PFSK-1 (cell line): Measurements from ENCODE around the gene MAGI1.

Experiments
- FOXP2 ChIP-seq: optimal IDR thresholded peaks from 2 replicates; pipeline ENCODE3; 2011; ENCODE audit warnings: borderline replicate concordance, control low read depth, inconsistent platforms; ENCODE audit not compliant: insufficient read depth; ENCODE audit errors: extremely low read length, extremely low read depth
- POLR2AphosphoS5 ChIP-seq: IDR thresholded peaks from 2 replicates; pipeline ENCODE4 v1.6.1; 2012; ENCODE audit warnings: low read depth, mild to moderate bottlenecking, control low read depth, low read length, moderate library complexity
- REST ChIP-seq, 2 experiments: IDR thresholded peaks; 2 replicates each; pipeline versions ENCODE4 v1.6.1 to v1.8.0; 2011 to 2012; ENCODE audit warnings: low read depth in 2 of 2, low read length in 2 of 2, control low read depth in 1 of 2, inconsistent platforms in 1 of 2, mild to moderate bottlenecking in 1 of 2, moderate library complexity in 1 of 2; ENCODE audit not compliant: insufficient read depth in 1 of 2
- SIN3A ChIP-seq: IDR thresholded peaks from 2 replicates; pipeline ENCODE4 v1.6.1; 2012; ENCODE audit warnings: mild to moderate bottlenecking, low read length, moderate library complexity, borderline replicate concordance; ENCODE audit not compliant: insufficient read depth
- TAF1 ChIP-seq: IDR thresholded peaks from 2 replicates; pipeline ENCODE4 v1.6.1; 2012; ENCODE audit warnings: low read length, control low read depth, borderline replicate concordance; ENCODE audit not compliant: insufficient read depth

MAGI1 gene

GRCh38 chr3:66075281-66075680 is 36.6 kb upstream of the MAGI1 start:
- TF ChIP-seq FOXP2: no peak
- TF ChIP-seq REST (IDR thresholded peaks at IDR 0.05; ENCODE audit: insufficient read depth in 1 of 2, low read depth in 2 of 2, low read length in 2 of 2): no peak
- no peak for TF ChIP-seq SIN3A
- TF ChIP-seq POLR2AphosphoS5: no peak
- TF ChIP-seq TAF1: no peak

- TF ChIP-seq REST (IDR thresholded peaks at IDR 0.05; ENCODE audit: insufficient read depth in 1 of 2, low read depth in 2 of 2, low read length in 2 of 2) (no peak), POLR2AphosphoS5 (no peak), TAF1 (no peak), FOXP2 (no peak), SIN3A (no peak)
These were observed 34.9 kb upstream of the MAGI1 start for GRCh38 chr3:66073464-66074141.

DNA sequence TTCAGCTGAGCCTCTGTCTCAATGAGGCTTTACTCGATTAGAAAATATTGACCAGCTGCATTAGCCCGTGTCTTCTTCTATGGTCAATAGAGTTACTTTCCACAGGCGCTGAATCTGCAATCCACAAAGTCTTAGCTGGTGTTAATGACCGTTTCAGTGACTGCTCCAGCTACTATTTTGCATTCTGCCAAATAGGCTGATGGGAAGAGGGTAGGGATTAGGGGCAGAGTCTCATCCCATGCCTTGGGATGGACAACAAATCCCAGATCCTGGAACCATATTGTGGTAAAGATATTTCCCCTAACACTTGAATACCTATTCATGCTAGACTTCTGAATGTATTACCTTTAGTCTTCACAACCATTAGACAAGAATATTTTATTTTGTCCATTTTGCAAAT is 29.5 kb upstream of the MAGI1 start:
- TF ChIP-seq REST (IDR thresholded peaks at IDR 0.05; ENCODE audit: insufficient read depth in 1 of 2, low read depth in 2 of 2, low read length in 2 of 2): no peak
- no peak for TF ChIP-seq SIN3A
- no peak for TF ChIP-seq FOXP2
- TF ChIP-seq TAF1: no peak
- TF ChIP-seq POLR2AphosphoS5: no peak

DNA sequence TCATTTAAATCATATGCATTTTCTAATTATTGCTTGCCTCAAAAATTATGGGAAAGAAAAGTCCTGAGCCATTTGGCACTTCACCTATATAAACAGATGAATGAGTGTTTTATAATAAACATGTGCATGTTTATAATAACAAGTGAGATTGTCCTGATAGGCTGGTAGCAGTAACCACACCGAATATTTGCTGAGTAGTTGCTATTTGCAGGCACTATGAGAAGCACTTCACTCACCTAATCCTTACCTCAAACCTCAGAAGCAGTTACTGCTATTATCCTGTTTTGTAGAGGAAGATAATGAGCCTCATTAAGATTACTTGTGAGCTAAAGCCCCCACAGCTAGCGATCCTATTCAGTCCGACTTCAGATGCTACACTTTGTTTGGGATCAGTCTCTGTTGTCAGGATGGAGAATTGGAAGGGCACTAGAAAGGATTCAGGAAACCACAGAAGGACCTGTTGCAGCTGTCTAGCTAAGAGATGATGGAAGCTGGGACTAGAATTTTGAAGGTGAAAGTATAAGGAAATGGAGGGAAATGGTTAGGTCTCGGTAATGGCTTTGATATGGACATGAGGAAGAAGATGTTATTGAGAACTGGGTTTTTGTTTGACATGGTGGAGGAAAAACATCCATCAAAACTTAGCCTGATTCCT is 28.4 kb upstream of the MAGI1 start:
- TF ChIP-seq TAF1 (no peak), REST (IDR thresholded peaks at IDR 0.05; ENCODE audit: insufficient read depth in 1 of 2, low read depth in 2 of 2, low read length in 2 of 2) (no peak), SIN3A (no peak), POLR2AphosphoS5 (no peak), FOXP2 (no peak)
